Activated T-cell treated with anti-CD3 and anti-CD28 coated beads for 48 hours (primary cell): Measurements from ENCODE around the gene GOLGA5.

Experiments used
- DNase-seq: peaks from one replicate; pipeline ENCODE4 v3.0.0-alpha.2; 2020; ENCODE audit warnings: low read depth

The GOLGA5 gene

DNA sequence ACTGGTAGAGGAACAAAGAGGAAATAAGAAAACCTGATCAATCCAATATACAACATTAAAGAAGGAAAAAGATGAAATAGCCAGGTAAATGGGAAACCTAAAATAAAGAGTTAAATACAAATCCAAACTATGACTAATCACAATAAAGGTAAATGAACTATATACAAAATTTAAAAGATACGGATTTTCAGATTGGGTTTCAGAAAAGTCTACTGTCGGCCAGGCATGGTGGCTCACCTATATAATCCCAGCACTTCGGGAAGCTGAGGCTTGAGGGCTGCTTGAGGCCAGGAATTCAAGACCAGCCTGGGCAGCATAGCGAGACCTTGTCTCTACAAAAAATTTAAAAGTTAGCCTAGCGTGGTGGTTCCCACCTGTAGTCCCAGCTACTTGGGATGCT lies 89.0 kb downstream of the GOLGA5 start:
- no peak for DNase-seq

- no peak for DNase-seq
Measured at GRCh38 chr14:92884410-92884809, 90.3 kb downstream of the GOLGA5 start.

GRCh38 chr14:92885279-92886061 lies 91.4 kb downstream of the GOLGA5 start:
- DNase-seq, result no peak

DNA sequence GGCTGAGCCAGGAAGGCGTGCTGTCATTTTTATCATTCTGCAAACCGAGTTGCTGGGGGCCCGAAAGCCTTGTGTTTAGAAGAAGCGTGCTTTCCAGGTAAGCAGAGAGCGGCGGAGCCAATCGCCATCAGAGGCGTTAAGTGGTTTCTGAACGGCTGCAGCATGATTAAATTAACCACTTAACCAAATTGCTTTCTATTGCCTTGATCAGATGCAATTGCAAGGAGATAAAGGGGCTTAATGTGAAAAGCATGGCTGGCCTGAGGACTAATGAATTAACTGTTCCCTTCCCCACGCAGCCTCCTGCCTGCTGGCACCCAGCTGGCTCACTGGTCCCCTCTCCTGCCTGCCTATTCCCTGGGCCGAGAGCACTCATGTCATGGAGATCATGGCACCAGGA lies 92.2 kb downstream of the GOLGA5 start:
- no peak for DNase-seq

- DNase-seq, result no peak
Measured at GRCh38 chr14:92887157-92887556, 93.1 kb downstream of the GOLGA5 start.

DNA sequence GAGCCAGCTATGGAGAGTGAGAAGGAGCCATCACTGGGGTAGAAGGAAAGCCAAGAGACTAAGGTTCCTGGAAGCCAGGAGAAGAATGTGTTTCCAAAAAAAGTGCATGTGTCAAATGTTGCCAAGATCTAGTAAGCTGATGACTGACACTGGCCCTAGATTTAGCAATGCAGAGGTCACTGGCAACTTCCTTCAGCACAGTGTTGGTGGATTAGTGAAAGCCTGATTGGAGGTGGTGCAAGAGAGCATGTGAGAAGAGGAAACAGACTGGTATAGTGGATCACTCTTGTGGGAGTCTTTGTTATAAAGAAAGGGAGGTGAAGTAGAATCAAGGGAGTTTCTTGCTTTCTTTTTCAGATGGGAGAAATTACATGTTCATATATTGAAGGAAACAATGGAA lies 94.8 kb downstream of the GOLGA5 start:
- DNase-seq, result no peak
